ENCODE measurements around the gene DOP1A.

DOP1A gene

GRCh38 chr6:83067448-83068439 lies at the start of gene DOP1A:
Gene DOP1A (plus strand): TSS chr6:83067671. CDS start chr6:83096978, 29,307 bp downstream.
- peak; percentile 56 to 97 (median 90) for DNase-seq

GRCh38 chr6:83019741-83020140 lies 47.7 kb upstream of the DOP1A start:
- no peak for DNase-seq

GRCh38 chr6:83031689-83032088 lies 35.8 kb upstream of the DOP1A start:
- DNase-seq = no peak

GRCh38 chr6:83038246-83038645 lies 29.2 kb upstream of the DOP1A start:
- no peak for DNase-seq

- DNase-seq = no peak
Measured at GRCh38 chr6:83042467-83043053, 24.9 kb upstream of the DOP1A start.

GRCh38 chr6:83044091-83044768 lies 23.2 kb upstream of the DOP1A start:
- no peak for DNase-seq

- DNase-seq = peak in 10 of 56 donors; percentile 1 to 37 (median 16)
Measured at GRCh38 chr6:83047065-83047754, 20.3 kb upstream of the DOP1A start.

GRCh38 chr6:83051377-83052172 lies 15.9 kb upstream of the DOP1A start:
- DNase-seq = no peak

GRCh38 chr6:83053678-83054077 lies 13.8 kb upstream of the DOP1A start:
- no peak for DNase-seq

- peak in 36 of 56 donors; percentile 1 to 76 (median 28) for DNase-seq
Measured at GRCh38 chr6:83055366-83055964, 12.0 kb upstream of the DOP1A start.

- DNase-seq = peak in 33 of 56 donors; percentile 3 to 62 (median 16)
Measured at GRCh38 chr6:83057705-83058321, 9.7 kb upstream of the DOP1A start.

GRCh38 chr6:83061190-83061589 lies 6.3 kb upstream of the DOP1A start:
- DNase-seq = no peak

GRCh38 chr6:83062225-83062624 lies 5.2 kb upstream of the DOP1A start:
- DNase-seq = no peak

- DNase-seq = peak in 54 of 56 donors; percentile 50 to 94 (median 82)
Measured at GRCh38 chr6:83065511-83066192, 1.8 kb upstream of the DOP1A start, which contains the start of gene UBE3D. Gene UBE3D (minus strand): TSS chr6:83065841. CDS start chr6:83065718, 123 bp downstream.

GRCh38 chr6:83068616-83069015 lies 1.1 kb downstream of the DOP1A start:
- DNase-seq = no peak

- no peak for DNase-seq
Measured at GRCh38 chr6:83069633-83070032, 2.2 kb downstream of the DOP1A start.

- no peak for DNase-seq
Measured at GRCh38 chr6:83071023-83071422, 3.6 kb downstream of the DOP1A start.

GRCh38 chr6:83071707-83072106 lies 4.2 kb downstream of the DOP1A start:
- no peak for DNase-seq

- no peak for DNase-seq
Measured at GRCh38 chr6:83072726-83073125, 5.3 kb downstream of the DOP1A start.
